HT1080 (cell line): ENCODE results near the gene UGT2B10. TPM values are rescaled to one million over a fixed set of nuclear protein-coding genes. Genes with fewer than 3 reads are reported as not detected.

Source experiments
- DNase-seq: peaks from one replicate; pipeline ENCODE4 v3.0.0-alpha.2; 2015; ENCODE audit warnings: low read depth
- small RNA-seq: library from RNA; depleted of rRNA; stranded (forward); fragments of <200 nt; gene quantifications from one replicate; pipeline ENCODE3, GENCODE V24; 2014
- total RNA-seq: library from RNA; depleted of rRNA; stranded (reverse); fragments of >200 nt; shearing (Covaris generic); gene quantifications from 2 replicates; pipeline ENCODE4 v1.2.3, GENCODE V29; 2014; rRNA removed

UGT2B10 gene
- total RNA-seq, 1 experiment from 2014 or later = not detected

- DNase-seq = no peak
These were observed 53.5 kb downstream of the UGT2B10 start for GRCh38 chr4:68869274-68869773.

GRCh38 chr4:68871809-68872642, 56.2 kb downstream of the UGT2B10 start:
- DNase-seq = no peak

- DNase-seq = no peak
These were observed 57.1 kb downstream of the UGT2B10 start for GRCh38 chr4:68872643-68873502.

GRCh38 chr4:68874507-68874906, 58.7 kb downstream of the UGT2B10 start:
- DNase-seq = peak; percentile 25

- no peak for DNase-seq
These were observed 61.8 kb downstream of the UGT2B10 start for GRCh38 chr4:68877555-68877954.

- DNase-seq = no peak
These were observed 62.3 kb downstream of the UGT2B10 start for GRCh38 chr4:68878048-68878447.

Small RNA genes lying within 50 kb of the gene (small RNA-seq; reads per million reads assigned to genes)
- gene AC021146.4 (not detected), gene AC021146.9 (not detected)

Other genes with a start within 250 kb of the UGT2B10 start
- gene UGT2B17, start 239.7 kb upstream of the UGT2B10 start, total RNA-seq = not detected in 2 replicates
- gene UGT2B15, start 145.3 kb upstream of the UGT2B10 start, total RNA-seq = not detected in 2 replicates
- not detected in 2 replicates for gene UGT2A3, start 135.8 kb downstream of the UGT2B10 start, total RNA-seq